GM19397 (cell line): ENCODE data around the gene NRAP.

Experiments
- ATAC-seq: cut with Tn5 transposase; IDR thresholded peaks from one replicate; pipeline ENCODE4 v1.9.1; 2021; ENCODE audit warnings: mild to moderate bottlenecking, moderate library complexity; ENCODE audit not compliant: unreplicated experiment

The NRAP gene

GRCh38 chr10:113540845-113541548, 122.8 kb downstream of the NRAP start:
- ATAC-seq = no peak

GRCh38 chr10:113539789-113540188, 124.1 kb downstream of the NRAP start:
- ATAC-seq = no peak
